ENCODE measurements around the gene CHMP4B.

The CHMP4B gene

DNA sequence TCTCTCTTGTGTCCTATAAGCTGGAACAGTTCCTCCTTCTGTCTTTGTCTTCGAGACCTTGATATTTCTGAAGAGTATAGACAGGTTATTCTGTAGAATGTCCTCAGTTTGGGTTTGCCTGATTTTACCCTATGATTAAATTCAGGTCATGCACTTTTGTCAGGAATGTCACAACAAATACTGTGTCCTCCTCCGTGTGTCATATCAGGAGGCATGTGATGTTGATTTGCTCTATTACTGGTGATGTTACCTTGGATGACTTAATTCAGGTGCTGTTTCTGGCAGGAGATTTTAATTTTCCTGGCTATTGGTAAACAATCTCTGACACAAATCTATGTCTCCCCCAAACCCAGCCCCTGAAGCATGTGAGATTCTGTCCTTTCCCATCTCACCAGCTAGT, 33.3 kb upstream of the CHMP4B start:
- Histone ChIP-seq H3K27me3 (ENCODE audit: control insufficient read depth, insufficient read depth, low read length) (no peaks in the 10 kb centered on the region), H3K9ac (ENCODE audit: low read depth, low read length) (no peak overlapping the region), H3K4me1 (ENCODE audit: control insufficient read depth, insufficient read depth, low read length) (no peaks in the 10 kb centered on the region), H3K4me3 (ENCODE audit: low read depth, low read length) (no peak overlapping the region), H3K9me3 (ENCODE audit: control insufficient read depth, insufficient read depth, low read length) (no peaks in the 10 kb centered on the region), H3K36me3 (ENCODE audit: control insufficient read depth, insufficient read depth, low read length) (no peaks in the 10 kb centered on the region)

DNA sequence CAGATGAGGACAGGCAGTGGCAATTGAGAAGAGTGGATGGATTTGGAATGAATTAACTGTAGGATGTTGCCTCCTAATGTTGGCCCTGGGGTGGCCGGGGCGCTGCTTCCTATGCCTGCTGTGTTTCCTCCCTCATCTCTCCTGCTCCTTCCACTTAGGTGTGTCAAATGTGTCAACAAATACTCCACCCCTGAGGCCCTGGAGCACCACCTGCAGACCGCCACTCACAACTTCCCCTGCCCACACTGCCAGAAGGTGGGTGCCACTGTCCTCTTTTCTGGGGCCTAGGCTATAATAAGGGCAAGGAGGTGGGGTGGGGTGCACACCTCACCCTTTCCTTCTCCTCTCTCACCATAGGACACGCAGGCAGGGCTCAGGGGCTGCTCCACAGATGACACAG, 30.0 kb upstream of the CHMP4B start:
- Histone ChIP-seq H3K27me3 (ENCODE audit: control insufficient read depth, insufficient read depth, low read length) (no peaks in the 10 kb centered on the region), H3K4me3 (ENCODE audit: low read depth, low read length) (no peak overlapping the region), H3K36me3 (ENCODE audit: control insufficient read depth, insufficient read depth, low read length) (no peaks in the 10 kb centered on the region), H3K9me3 (ENCODE audit: control insufficient read depth, insufficient read depth, low read length) (no peaks in the 10 kb centered on the region), H3K4me1 (ENCODE audit: control insufficient read depth, insufficient read depth, low read length) (no peaks in the 10 kb centered on the region), H3K9ac (ENCODE audit: low read depth, low read length) (no peak overlapping the region)

DNA sequence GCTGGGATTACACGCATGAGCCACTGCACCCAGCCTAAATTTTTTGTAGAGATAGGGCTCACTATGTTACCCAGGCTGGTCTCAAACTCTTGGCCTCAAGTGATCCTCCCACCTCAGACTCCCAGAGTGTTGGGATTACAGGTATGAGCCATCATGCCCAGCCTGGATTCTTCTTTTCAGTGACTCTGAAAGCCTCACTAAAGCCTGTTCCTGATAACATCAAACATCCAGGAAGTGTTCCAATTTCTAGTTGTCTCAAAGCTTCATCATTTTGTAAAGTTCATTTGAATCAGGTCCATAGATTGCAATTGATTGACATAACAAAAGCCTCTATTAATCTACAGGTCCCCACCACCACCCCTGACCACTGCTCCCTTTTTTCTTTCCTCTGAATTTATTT, 29.2 kb upstream of the CHMP4B start:
- Histone ChIP-seq H3K9ac (ENCODE audit: low read depth, low read length) (no peak overlapping the region), H3K27me3 (ENCODE audit: control insufficient read depth, insufficient read depth, low read length) (no peaks in the 10 kb centered on the region), H3K4me3 (ENCODE audit: low read depth, low read length) (no peak overlapping the region), H3K36me3 (ENCODE audit: control insufficient read depth, insufficient read depth, low read length) (no peaks in the 10 kb centered on the region), H3K4me1 (ENCODE audit: control insufficient read depth, insufficient read depth, low read length) (no peaks in the 10 kb centered on the region), H3K9me3 (ENCODE audit: control insufficient read depth, insufficient read depth, low read length) (no peaks in the 10 kb centered on the region)

DNA sequence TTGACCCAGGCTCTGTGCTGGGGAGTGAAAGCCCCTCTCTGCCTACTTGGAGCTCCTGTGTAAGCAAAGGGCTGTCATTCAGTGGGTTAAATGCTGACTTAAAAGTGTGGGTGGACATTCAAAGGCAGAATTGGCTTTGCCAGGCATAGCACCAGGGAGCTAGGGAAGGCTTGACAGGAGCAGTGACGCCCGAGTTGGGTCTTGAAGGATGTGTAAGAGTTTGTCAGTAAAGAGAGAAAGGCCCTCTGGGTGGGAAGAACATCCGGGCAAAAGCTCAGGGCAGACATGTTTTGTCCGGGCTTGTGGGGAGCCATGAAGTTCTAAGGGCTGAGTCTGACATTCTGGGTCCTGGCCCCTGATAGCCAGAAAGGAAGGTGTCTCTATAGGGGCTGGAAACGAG, 27.9 kb upstream of the CHMP4B start:
- Histone ChIP-seq H3K9ac (ENCODE audit: low read depth, low read length) (no peak overlapping the region), H3K4me1 (ENCODE audit: control insufficient read depth, insufficient read depth, low read length) (no peaks in the 10 kb centered on the region), H3K36me3 (ENCODE audit: control insufficient read depth, insufficient read depth, low read length) (no peaks in the 10 kb centered on the region), H3K27me3 (ENCODE audit: control insufficient read depth, insufficient read depth, low read length) (no peaks in the 10 kb centered on the region), H3K9me3 (ENCODE audit: control insufficient read depth, insufficient read depth, low read length) (no peaks in the 10 kb centered on the region), H3K4me3 (ENCODE audit: low read depth, low read length) (no peak overlapping the region)

DNA sequence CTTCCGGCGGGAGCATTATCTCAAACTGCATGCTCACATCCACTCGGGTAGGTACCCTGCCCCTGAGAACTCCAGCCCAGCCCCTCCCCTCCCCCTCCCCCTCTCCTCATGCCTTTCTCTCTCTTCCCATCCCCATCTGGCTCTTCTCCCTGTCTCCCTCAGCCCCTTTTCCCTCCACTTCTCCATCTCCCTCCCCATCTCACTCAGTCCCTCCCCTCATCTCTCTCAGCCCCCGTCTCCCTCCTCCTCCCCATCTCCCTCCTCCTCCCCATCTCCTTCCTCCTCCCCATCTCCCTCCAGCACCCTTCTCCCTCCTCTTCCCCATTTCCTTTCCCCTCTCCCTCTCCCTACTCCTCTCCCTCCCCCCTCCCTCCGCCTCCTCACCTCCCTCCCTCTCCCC, 27.3 kb upstream of the CHMP4B start:
- Histone ChIP-seq H3K9me3 (ENCODE audit: control insufficient read depth, insufficient read depth, low read length) (no peaks in the 10 kb centered on the region), H3K4me3 (ENCODE audit: low read depth, low read length) (no peak overlapping the region), H3K36me3 (ENCODE audit: control insufficient read depth, insufficient read depth, low read length) (no peaks in the 10 kb centered on the region), H3K27me3 (ENCODE audit: control insufficient read depth, insufficient read depth, low read length) (no peaks in the 10 kb centered on the region), H3K4me1 (ENCODE audit: control insufficient read depth, insufficient read depth, low read length) (no peaks in the 10 kb centered on the region), H3K9ac (ENCODE audit: low read depth, low read length) (no peak overlapping the region)

DNA sequence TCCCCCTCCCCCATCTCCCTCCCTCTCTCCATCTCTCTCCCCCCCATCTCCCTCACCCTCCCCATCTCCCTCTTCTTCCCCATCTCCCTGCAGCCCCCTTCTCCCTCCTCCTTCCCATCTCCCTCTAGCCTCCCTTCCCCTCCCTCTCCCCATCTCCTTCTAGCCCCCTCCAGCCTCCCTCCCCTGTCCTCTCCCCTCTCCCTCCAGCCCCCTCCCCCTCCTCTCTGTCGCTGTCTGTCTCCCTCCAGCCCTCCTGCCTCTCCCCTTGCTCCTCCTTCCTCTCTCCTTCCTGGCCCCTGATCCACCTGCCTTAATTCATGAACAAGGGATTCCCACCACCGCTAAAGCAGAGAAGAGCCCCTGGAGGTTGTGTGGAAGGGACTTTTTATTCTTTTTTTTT, 26.9 kb upstream of the CHMP4B start:
- Histone ChIP-seq H3K27me3 (ENCODE audit: control insufficient read depth, insufficient read depth, low read length) (no peaks in the 10 kb centered on the region), H3K9me3 (ENCODE audit: control insufficient read depth, insufficient read depth, low read length) (no peaks in the 10 kb centered on the region), H3K4me1 (ENCODE audit: control insufficient read depth, insufficient read depth, low read length) (no peaks in the 10 kb centered on the region), H3K9ac (ENCODE audit: low read depth, low read length) (no peak overlapping the region), H3K4me3 (ENCODE audit: low read depth, low read length) (no peak overlapping the region), H3K36me3 (ENCODE audit: control insufficient read depth, insufficient read depth, low read length) (no peaks in the 10 kb centered on the region)

DNA sequence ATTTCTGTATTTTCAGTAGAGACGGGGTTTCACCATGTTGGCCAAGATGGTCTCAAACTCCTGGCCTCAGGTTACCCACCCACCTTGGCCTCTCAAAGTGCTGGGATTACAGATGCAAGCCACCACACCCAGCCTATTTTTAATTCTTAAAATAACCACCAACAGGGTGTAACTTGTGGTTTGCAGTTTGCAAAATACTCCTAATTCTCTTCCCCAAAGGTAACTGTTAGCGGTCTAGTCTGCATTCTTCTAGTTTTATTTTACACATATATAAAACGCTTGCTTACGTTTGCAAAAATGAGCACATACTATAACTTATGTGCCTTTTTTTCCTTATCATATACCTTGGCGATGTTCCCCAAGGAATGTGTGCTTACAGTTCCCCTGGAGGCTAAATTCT, 25.6 kb upstream of the CHMP4B start:
- H3K27me3 ChIP-seq (ENCODE audit: control insufficient read depth, insufficient read depth, low read length), result no peaks in the 10 kb centered on the region
- no peaks in the 10 kb centered on the region for H3K36me3 ChIP-seq (ENCODE audit: control insufficient read depth, insufficient read depth, low read length)
- H3K4me1 ChIP-seq (ENCODE audit: control insufficient read depth, insufficient read depth, low read length), result no peaks in the 10 kb centered on the region
- no peaks in the 10 kb centered on the region for H3K9me3 ChIP-seq (ENCODE audit: control insufficient read depth, insufficient read depth, low read length)
- no peak overlapping the region for H3K9ac ChIP-seq (ENCODE audit: low read depth, low read length)
- H3K4me3 ChIP-seq (ENCODE audit: low read depth, low read length), result no peak overlapping the region

DNA sequence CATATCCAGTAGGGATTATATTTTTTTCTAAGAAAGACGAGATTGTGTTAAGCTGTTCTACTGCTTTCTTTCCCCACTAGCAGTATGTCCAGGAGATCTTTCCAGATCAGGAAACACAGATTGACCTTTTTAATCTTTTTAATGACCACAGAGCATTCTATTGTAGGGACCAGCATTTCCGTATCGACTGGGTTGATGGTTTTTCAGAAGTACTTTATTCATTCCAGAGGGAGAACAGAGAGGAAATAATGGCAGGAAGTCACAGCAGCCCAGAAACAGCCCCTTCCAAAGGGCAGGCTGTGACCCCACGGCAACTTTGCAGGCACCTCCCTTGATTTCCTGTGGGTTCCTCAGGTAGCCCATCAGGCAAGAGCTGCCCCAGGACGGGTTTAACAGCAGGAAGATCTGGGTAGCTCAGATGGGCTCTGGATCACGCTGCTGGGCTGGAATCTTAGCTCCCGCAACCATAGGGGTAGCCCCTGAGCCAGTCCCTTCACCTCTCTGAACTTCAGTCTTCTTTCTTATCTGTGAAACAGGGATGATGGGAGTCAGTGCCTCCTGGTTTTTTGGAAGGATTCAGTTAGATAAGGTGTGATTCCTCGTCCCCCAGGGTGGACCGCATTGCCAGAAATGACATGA, 23.8 kb upstream of the CHMP4B start:
- no peaks in the 10 kb centered on the region for H3K4me1 ChIP-seq (ENCODE audit: control insufficient read depth, insufficient read depth, low read length)
- no peaks in the 10 kb centered on the region for H3K27me3 ChIP-seq (ENCODE audit: control insufficient read depth, insufficient read depth, low read length)
- no peak overlapping the region for H3K9ac ChIP-seq (ENCODE audit: low read depth, low read length)
- H3K9me3 ChIP-seq (ENCODE audit: control insufficient read depth, insufficient read depth, low read length), result no peaks in the 10 kb centered on the region
- no peaks in the 10 kb centered on the region for H3K36me3 ChIP-seq (ENCODE audit: control insufficient read depth, insufficient read depth, low read length)
- H3K4me3 ChIP-seq (ENCODE audit: low read depth, low read length), result no peak overlapping the region

DNA sequence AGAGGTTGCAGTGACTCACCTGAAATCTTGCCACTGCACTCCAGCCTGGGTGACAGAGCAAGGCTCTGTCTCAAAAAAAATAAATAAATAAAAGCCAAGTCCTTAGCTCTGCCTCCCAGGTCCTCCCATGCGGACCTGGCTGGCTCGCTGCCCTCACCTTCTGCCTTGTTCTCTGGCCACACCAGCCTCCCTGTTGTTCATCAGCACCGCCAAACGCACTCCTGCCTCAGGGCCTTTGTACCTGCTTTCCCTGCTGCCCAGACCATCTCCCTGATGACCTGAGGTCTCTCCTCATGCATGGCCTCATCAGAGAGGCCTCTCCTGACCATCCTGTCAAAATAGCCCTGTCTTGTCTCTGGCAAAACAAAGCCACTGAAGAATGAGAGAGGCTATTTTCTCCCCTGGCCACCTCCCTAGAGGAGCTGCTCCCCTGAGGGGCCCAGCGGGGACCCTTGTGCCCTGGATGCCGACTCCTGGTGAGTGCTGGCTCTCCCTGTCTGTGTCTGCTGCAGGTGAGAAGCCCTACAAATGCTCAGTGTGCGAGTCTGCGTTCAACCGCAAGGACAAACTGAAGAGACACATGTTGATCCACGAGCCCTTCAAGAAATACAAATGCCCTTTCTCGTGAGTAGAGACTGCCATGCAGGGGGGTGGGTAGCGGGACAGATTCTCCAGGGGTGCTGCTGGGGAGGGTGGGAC, 22.6 kb upstream of the CHMP4B start:
- Histone ChIP-seq H3K36me3 (ENCODE audit: control insufficient read depth, insufficient read depth, low read length) (no peaks in the 10 kb centered on the region), H3K9ac (ENCODE audit: low read depth, low read length) (no peak overlapping the region), H3K4me3 (ENCODE audit: low read depth, low read length) (no peak overlapping the region), H3K9me3 (ENCODE audit: control insufficient read depth, insufficient read depth, low read length) (no peaks in the 10 kb centered on the region), H3K27me3 (ENCODE audit: control insufficient read depth, insufficient read depth, low read length) (no peaks in the 10 kb centered on the region), H3K4me1 (ENCODE audit: control insufficient read depth, insufficient read depth, low read length) (no peaks in the 10 kb centered on the region)

DNA sequence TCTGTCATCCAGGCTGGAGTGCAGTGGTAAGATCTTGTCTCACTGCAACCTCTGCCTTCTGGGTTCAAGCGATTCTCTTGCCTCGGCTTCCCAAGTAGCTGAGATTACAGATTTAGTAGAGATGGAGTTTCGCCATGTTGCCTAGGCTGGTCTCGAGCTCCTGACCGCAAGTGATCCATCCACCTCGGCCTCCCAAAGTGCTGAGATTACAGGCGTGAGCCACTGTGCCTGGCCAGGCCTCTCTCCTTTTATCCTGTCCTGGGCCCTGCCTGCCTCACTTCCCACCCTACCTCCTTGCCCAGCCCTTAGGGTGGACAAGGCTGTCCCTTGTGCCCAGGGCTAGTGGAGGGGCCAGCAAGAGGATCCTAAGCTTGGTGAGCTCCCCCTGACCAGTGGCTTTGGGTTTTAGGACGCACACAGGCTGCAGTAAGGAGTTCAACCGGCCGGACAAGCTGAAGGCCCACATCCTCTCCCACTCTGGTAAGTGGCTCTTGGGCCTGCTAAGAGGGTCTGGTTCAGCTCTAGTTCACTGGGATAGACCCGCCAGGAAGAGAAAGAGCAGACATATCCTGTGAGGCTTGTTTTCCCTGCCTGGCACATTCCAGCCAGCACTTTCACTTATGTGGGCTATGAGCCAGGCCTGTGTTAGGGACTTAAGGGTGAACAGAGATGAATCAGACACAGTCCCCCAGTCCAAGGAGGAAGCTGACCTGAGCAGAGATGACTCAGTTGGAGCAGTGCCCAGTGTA, 21.9 kb upstream of the CHMP4B start:
- no peaks in the 10 kb centered on the region for H3K4me1 ChIP-seq (ENCODE audit: control insufficient read depth, insufficient read depth, low read length)
- H3K9me3 ChIP-seq (ENCODE audit: control insufficient read depth, insufficient read depth, low read length), result no peaks in the 10 kb centered on the region
- H3K9ac ChIP-seq (ENCODE audit: low read depth, low read length), result no peak overlapping the region
- H3K27me3 ChIP-seq (ENCODE audit: control insufficient read depth, insufficient read depth, low read length), result no peaks in the 10 kb centered on the region
- H3K36me3 ChIP-seq (ENCODE audit: control insufficient read depth, insufficient read depth, low read length), result no peaks in the 10 kb centered on the region
- H3K4me3 ChIP-seq (ENCODE audit: low read depth, low read length), result no peak overlapping the region

DNA sequence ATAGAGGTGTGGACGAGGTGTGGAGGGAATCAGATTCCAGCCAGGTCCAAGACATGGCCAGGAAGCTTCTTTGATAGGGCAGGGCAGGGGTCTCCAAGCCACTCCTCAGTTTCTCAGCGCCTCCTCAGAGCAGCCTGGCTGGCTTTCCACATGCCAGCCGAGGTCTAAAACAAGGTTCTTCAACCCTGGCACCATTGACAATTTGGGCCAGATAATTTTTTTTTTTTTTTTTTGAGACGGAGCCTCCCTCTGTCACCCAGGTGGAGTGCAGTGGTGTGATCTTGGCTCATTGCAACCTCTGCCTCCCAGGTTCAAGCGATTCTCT, 21.3 kb upstream of the CHMP4B start:
- no peaks in the 10 kb centered on the region for H3K27me3 ChIP-seq (ENCODE audit: control insufficient read depth, insufficient read depth, low read length)
- H3K4me3 ChIP-seq (ENCODE audit: low read depth, low read length), result no peak overlapping the region
- H3K9me3 ChIP-seq (ENCODE audit: control insufficient read depth, insufficient read depth, low read length), result no peaks in the 10 kb centered on the region
- no peaks in the 10 kb centered on the region for H3K36me3 ChIP-seq (ENCODE audit: control insufficient read depth, insufficient read depth, low read length)
- H3K9ac ChIP-seq (ENCODE audit: low read depth, low read length), result no peak overlapping the region
- no peaks in the 10 kb centered on the region for H3K4me1 ChIP-seq (ENCODE audit: control insufficient read depth, insufficient read depth, low read length)

DNA sequence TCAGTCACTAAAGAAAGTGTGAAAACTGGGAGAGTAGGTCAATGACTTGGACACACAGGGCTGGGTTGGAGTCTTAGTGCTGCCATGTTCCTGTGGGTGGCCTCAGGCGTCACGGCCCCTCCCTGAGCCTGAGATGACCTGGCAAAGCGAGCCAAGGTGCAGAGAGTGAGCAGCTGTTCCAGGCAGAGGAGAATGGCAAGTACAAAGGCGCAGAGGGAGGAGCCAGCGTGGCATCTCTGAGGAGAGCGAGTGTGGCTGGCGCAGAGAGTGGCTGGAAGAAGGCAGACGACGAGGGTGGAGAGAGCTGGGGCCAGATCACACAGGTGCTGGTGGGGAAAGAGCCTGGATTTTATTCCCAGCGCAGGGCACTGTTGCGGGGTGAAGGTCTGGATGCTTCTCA, 20.6 kb upstream of the CHMP4B start:
- Histone ChIP-seq H3K9ac (ENCODE audit: low read depth, low read length) (no peak overlapping the region), H3K9me3 (ENCODE audit: control insufficient read depth, insufficient read depth, low read length) (no peaks in the 10 kb centered on the region), H3K27me3 (ENCODE audit: control insufficient read depth, insufficient read depth, low read length) (no peaks in the 10 kb centered on the region), H3K4me1 (ENCODE audit: control insufficient read depth, insufficient read depth, low read length) (no peaks in the 10 kb centered on the region), H3K4me3 (ENCODE audit: low read depth, low read length) (no peak overlapping the region), H3K36me3 (ENCODE audit: control insufficient read depth, insufficient read depth, low read length) (no peaks in the 10 kb centered on the region)

Data from iPS-15b (cell line).